ENCODE results near the gene TRPV4.

TRPV4 gene

GRCh38 chr12:109816870-109817269, 16.3 kb downstream of the TRPV4 start:
- H3K9ac ChIP-seq, result no peak overlapping the region
- TF ChIP-seq CTCF (conservative IDR thresholded peaks at IDR 0.05; ENCODE audit: low read depth, low read length), result no peak
- H3K79me2 ChIP-seq (ENCODE audit: insufficient read depth, low read depth), result no peaks in the 10 kb centered on the region
- no peak overlapping the region for H3K4me3 ChIP-seq (IDR thresholded peaks at IDR 0.05; ENCODE audit: insufficient read depth, low read depth, low read length)
- H3K27me3 ChIP-seq (ENCODE audit: insufficient read depth, low read depth), result peaks cover 2% of the 10 kb centered on the region; the same call in 1 of the 2 replicates
- no peak overlapping the region for H3K27ac ChIP-seq
- no peaks in the 10 kb centered on the region for H3K4me1 ChIP-seq (ENCODE audit: low read depth, poor library complexity, severe bottlenecking)
- no peaks in the 10 kb centered on the region for H4K20me1 ChIP-seq (ENCODE audit: insufficient read depth)
- H3K4me2 ChIP-seq, result no peak overlapping the region
- no peak overlapping the region for H2AFZ ChIP-seq (ENCODE audit: low read depth)
- no peaks in the 10 kb centered on the region for H3K36me3 ChIP-seq (ENCODE audit: insufficient read depth)

DNA sequence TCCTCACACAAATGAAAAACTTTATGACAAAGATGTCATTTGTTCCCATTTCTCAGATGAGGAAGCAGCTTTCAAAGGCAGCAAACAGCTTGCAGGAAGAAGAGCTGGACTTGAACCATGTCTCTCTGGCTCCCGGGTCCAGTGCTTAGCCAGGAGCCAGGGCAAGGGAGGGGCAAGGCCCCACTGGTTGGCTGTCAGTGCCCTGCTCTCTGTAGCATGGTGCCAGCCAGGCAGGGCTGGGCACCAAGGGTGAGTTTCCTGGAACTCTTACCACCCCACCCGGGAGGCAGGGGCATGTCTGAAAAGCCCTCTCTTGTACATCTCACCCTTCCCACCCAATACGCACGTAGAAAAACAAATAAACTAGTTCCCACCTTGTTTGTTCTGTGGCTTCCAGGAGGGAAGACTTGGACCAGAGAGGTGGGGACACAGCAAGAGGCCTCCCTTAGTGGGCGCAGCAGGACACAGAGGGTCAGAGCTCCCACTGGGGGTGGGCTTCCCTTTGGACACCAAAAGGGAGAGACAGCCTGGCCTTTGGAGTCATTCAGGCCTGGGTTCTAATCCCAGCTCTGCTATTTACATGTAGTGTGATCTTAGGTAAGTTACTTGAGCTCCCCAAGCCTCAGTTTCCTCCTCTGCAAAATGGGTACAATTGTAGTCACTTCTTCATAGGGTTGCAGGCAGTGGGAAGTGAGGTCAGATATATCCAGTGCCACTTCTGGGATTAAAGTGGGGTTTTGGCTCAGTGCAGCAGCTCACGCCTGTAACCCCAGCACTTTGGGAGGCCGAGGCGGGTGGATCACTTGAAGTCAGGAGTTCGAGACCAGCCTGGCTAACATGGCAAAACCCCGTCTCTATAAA, 17.2 kb downstream of the TRPV4 start:
- no peak overlapping the region for H3K9ac ChIP-seq
- no peaks in the 10 kb centered on the region for H4K20me1 ChIP-seq (ENCODE audit: insufficient read depth)
- no peaks in the 10 kb centered on the region for H3K36me3 ChIP-seq (ENCODE audit: insufficient read depth)
- no peaks in the 10 kb centered on the region for H3K4me1 ChIP-seq (ENCODE audit: low read depth, poor library complexity, severe bottlenecking)
- H3K27ac ChIP-seq, result no peak overlapping the region
- TF ChIP-seq CTCF (conservative IDR thresholded peaks at IDR 0.05; ENCODE audit: low read depth, low read length), result no peak
- H3K4me2 ChIP-seq, result no peak overlapping the region
- H3K79me2 ChIP-seq (ENCODE audit: insufficient read depth, low read depth), result no peaks in the 10 kb centered on the region
- H3K27me3 ChIP-seq (ENCODE audit: insufficient read depth, low read depth), result peaks cover 2% of the 10 kb centered on the region; the same call in 1 of the 2 replicates
- H3K4me3 ChIP-seq (IDR thresholded peaks at IDR 0.05; ENCODE audit: insufficient read depth, low read depth, low read length), result no peak overlapping the region
- H2AFZ ChIP-seq (ENCODE audit: low read depth), result no peak overlapping the region

DNA sequence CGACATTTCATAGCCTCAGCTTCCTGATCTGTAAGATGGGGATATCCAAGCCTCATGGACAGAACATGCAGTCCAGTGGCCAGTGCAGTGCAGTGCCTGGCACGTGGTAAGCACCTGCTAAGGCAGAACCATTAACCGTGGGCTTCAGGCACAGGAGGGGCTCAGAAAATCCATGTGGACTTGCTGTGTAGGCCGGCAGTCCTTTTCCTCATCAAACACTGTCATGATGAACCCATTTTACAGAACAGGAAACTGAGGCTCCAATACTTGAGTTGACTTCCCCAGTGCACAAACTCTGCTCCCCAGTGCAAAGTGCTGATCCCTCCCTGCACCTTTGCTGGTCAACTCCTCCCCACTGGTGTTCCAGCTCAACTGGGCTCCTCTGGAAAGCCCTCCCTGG, 18.0 kb downstream of the TRPV4 start:
- no peaks in the 10 kb centered on the region for H3K79me2 ChIP-seq (ENCODE audit: insufficient read depth, low read depth)
- TF ChIP-seq CTCF (conservative IDR thresholded peaks at IDR 0.05; ENCODE audit: low read depth, low read length), result no peak
- no peak overlapping the region for H3K27ac ChIP-seq
- no peak overlapping the region for H2AFZ ChIP-seq (ENCODE audit: low read depth)
- no peaks in the 10 kb centered on the region for H4K20me1 ChIP-seq (ENCODE audit: insufficient read depth)
- no peaks in the 10 kb centered on the region for H3K36me3 ChIP-seq (ENCODE audit: insufficient read depth)
- H3K4me2 ChIP-seq, result no peak overlapping the region
- no peaks in the 10 kb centered on the region for H3K4me1 ChIP-seq (ENCODE audit: low read depth, poor library complexity, severe bottlenecking)
- H3K9ac ChIP-seq, result no peak overlapping the region
- H3K27me3 ChIP-seq (ENCODE audit: insufficient read depth, low read depth), result peaks cover 2% of the 10 kb centered on the region; the same call in 1 of the 2 replicates
- no peak overlapping the region for H3K4me3 ChIP-seq (IDR thresholded peaks at IDR 0.05; ENCODE audit: insufficient read depth, low read depth, low read length)

DNA sequence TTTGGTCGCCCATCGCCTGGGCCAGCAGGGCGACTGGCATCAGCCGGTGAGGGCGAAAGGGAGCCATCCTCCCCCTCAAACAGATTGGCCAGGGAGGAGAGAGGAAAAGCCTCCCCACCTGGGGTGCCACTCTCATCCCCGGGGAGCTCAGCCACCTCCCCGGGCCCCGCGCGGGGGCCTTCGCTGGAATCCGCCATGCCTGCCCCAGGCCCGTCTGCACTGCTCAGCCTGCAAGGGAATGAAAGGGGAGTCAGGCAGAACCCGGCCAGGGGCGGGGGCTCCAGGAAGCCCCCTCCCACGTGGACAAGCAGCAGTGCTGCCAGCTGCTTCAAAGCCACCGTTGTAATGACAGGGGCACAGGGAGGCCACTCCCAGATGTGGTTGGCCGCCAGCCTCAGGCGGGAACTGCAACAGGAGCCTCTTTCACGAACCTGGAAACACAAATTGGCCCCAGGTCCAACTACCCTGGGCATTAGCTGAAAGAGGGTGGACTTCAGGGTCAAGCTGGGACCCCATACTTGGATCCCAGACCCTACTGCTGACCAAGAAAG, 18.5 kb downstream of the TRPV4 start:
- Histone ChIP-seq H3K4me2 (no peak overlapping the region), H3K27me3 (ENCODE audit: insufficient read depth, low read depth) (no peaks in the 10 kb centered on the region), H3K36me3 (ENCODE audit: insufficient read depth) (no peaks in the 10 kb centered on the region), H4K20me1 (ENCODE audit: insufficient read depth) (no peaks in the 10 kb centered on the region), H3K79me2 (ENCODE audit: insufficient read depth, low read depth) (no peaks in the 10 kb centered on the region), H2AFZ (ENCODE audit: low read depth) (no peak overlapping the region), H3K4me3 (IDR thresholded peaks at IDR 0.05; ENCODE audit: insufficient read depth, low read depth, low read length) (no peak overlapping the region), H3K27ac (no peak overlapping the region), H3K4me1 (ENCODE audit: low read depth, poor library complexity, severe bottlenecking) (no peaks in the 10 kb centered on the region), H3K9ac (no peak overlapping the region)
- no peak for TF ChIP-seq CTCF (conservative IDR thresholded peaks at IDR 0.05; ENCODE audit: low read depth, low read length)
